WI38 (cell line): ENCODE data around the gene CHIT1.

Experiments
- H3K4me3 ChIP-seq: 2 replicates; pipeline ENCODE4 v1.5.1; 2011; ENCODE audit warnings: low read depth, mild to moderate bottlenecking, control low read depth, low read length
- TF ChIP-seq, protein P1 (sequence below): IDR thresholded peaks from 2 replicates; pipeline ENCODE4 v1.5.1; 2012; ENCODE audit warnings: low read depth, mild to moderate bottlenecking, control low read depth, low read length

Gene CHIT1

DNA sequence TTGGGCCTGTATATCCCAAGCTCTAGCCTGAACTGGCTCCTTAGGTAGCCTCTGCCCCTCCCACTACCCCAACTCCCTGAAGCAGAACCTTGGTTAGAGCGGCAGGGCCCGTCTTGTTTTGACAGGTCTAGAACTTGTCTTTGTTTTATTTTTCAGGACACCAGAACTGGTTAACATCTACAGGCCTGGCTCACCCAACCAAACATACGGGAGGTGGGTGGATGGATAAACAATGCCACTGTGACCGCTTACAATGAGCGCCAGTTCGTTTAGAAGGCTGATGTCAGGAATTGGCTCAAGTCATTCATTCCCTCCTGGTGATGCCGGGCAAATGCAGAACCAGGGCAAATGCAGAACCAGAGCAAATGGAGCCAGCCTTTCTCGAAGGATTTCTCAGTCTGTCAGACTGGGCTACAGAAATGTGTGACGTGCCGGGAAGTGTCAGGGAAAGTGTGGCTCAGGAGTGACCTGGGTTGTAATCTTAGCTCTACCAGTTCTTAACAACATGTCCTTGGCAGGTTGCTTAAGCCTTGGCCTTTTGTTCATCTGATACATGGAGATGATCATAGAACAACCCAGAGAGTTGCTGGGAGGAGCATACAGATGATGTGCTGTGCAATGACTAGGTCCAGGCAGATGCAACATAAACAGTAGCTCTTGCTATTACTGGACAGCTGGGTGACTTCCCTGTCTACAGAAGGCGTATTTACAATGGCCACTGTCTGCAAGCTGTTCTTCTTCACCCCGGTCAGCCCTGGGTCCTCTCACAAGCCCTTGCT is 45.3 kb upstream of the CHIT1 start:
- H3K4me3 ChIP-seq: no peak overlapping the region
- TF ChIP-seq, protein P1, sequence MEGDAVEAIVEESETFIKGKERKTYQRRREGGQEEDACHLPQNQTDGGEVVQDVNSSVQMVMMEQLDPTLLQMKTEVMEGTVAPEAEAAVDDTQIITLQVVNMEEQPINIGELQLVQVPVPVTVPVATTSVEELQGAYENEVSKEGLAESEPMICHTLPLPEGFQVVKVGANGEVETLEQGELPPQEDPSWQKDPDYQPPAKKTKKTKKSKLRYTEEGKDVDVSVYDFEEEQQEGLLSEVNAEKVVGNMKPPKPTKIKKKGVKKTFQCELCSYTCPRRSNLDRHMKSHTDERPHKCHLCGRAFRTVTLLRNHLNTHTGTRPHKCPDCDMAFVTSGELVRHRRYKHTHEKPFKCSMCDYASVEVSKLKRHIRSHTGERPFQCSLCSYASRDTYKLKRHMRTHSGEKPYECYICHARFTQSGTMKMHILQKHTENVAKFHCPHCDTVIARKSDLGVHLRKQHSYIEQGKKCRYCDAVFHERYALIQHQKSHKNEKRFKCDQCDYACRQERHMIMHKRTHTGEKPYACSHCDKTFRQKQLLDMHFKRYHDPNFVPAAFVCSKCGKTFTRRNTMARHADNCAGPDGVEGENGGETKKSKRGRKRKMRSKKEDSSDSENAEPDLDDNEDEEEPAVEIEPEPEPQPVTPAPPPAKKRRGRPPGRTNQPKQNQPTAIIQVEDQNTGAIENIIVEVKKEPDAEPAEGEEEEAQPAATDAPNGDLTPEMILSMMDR: no peak

DNA sequence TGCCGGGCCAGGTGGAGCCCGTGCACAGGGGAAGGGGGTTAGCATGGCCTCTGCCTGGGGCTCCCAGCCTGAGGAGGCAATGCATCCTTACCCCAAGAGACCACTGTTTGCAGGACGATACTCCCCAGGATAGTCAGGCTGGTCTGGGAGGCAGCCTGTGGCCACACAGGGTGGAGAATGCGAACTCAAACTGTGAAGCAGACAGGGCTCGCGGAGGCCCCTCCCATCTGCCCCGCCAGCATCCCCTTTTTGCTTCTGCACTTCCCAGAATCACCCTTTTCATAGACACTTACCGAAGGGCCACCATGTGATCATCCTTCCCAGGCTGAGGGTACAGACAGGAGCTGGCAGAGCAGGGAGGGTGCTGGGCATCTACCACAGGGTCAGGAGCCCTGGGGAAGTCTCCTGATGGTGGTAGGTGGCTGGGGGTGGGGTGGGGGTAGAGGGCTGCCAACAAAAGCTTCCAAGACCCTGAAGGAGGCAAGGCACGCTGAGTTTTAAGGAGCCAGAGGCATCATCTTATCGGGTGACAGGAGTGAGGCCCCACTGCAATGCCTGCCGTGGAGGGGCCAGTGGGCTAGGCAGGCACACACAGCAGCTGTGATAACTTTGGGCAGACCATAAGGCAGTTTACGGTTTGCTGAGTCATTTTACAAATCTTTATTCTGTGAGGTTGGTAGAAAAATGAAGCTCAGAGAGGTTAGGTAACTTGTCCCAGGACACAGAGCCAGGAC is 44.6 kb upstream of the CHIT1 start:
- H3K4me3 ChIP-seq: no peak overlapping the region
- TF ChIP-seq, protein P1: no peak

DNA sequence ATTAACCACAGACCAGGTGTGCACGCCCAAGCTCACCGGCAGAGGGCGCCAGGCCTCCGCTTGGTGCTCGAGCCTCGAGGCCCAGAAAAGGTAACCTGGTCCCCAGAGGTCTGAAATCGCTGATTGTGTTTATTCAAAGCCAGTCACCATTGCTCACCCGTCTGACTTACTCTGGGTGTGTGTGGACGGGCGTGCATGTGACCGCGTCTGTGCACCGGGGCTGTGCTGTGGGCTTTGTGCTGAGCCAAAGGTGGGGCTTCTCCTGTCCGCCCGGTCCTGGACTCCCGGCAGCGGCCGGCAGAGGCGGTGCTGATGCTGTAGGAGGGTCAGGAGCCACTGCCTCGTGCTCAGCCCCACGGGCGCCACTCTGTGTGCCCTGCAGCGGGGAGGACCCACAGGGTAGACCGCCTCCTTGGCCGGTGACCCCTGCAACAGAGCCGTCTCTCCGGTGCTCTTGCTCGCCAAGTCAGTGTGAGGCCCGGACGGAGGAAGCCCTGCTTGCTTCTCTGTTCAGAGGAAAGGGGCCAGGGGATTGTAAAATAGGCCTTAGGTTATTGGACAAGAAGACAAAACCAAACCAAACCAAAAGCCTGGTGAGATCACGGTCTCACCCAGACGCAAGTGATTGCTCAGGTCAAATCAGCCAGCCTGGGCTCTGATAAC is 43.9 kb upstream of the CHIT1 start:
- TF ChIP-seq, protein P1: peak; percentile 89
- no peak overlapping the region for H3K4me3 ChIP-seq

DNA sequence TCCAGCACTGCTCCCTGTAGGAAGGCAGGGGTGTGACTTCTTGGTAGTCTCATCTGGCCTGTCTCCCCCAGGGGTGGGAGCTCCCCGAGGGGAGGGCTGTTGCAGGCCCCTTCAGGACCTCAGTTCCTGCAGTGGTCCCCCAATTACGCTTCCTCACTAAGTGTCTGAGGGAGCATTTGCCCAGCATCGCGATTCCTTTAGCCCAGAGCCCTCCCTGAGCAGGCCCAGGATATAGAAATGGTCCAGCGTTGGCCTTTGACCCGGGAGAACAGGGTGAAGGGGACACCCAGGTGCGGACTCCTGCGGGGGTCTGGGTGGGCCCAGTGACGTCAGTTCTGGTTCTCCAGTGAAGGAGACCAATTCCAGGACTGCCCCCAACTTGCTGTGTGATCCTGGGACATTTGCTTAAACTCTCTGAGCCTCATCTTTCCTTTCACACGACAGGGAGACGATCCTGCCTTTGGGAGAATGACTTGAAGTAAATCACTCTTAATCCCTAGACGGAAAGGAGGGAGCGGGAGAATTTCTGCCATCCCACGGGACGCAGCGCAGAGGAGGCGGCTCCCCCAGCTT is 43.2 kb upstream of the CHIT1 start:
- no peak overlapping the region for H3K4me3 ChIP-seq
- TF ChIP-seq, protein P1: no peak

DNA sequence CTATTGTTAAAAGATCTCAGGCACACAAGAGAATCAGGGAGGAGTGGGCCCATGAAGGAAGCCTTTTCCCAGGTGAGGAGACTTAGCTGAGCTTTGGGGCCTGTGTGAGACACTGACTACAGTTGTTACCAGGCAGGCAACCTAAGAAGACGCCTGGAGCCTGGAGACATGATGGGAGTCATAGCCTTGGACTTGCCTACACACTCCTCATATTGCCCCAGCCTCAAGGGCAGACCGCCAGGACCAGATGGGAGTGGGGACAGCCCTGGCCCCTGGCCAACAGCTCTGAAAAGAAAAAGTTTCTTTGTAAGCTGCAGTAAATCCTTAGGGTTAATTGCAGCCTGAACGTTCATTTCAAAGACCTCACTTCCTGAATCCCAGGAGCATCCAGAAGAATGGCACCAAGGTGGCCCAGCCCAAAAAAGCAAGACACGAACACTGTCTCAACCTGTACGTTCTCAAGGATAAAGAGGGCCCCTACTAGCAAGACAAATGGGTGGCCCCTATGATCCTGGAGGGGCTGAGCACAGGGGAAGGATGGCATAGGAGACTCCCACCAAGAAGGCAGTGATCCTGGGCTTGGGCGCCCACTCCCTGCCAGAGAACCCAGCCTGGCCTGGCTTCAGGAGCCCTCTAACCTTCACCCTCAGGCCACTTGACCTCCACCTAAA is 42.6 kb upstream of the CHIT1 start:
- no peak overlapping the region for H3K4me3 ChIP-seq
- TF ChIP-seq, protein P1: no peak

DNA sequence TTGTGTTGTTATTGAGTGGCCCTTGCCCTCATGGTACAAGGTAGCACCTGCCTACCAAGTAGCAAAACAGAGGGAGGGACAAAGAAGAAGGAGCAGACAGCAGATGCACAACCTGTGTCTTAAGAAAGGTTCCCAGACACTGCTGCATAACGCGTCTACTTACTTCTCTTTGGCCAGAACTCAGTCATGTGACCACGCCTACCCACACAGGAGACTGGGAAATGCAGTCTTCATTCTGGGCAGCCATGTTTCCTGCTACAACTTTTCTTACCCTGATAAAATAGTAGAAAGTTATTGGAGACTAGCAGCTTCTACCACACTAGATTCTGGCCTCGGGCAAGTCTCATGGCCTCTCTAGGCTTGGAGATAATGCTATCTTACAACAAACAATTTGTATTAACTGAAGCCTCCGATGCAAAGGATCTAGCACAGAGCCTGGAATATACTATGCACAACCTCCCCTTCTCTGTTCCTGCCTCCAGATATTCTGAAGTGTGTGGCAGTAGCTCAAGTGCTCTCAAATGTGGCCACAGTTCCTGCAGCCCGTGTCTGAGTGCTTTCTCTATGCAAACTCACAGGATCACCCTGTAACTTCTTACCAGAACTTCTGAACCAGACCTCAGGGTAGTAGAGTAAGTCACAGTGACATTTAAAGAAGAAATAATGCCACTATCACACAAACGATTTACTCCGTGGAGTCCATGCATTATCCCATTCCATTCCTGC is 41.7 kb upstream of the CHIT1 start:
- TF ChIP-seq, protein P1: no peak
- H3K4me3 ChIP-seq: no peak overlapping the region
